Activated CD8-positive, alpha-beta memory T cell treated with anti-CD3 and anti-CD28 coated beads, Interleukin-2, amount 50 U/mL, for 24 hours (primary cell): ENCODE results near the gene MYO5A.
"Not testable (repeated sequence)": the region's sequence is repeated elsewhere in the genome, so short reads cannot be mapped to it uniquely, and the experiment has no call there.

Experiments used
- DNase-seq: peaks from one replicate; pipeline ENCODE4 v3.0.0-alpha.2; 2020; ENCODE audit errors: extremely low read depth

MYO5A gene

DNA sequence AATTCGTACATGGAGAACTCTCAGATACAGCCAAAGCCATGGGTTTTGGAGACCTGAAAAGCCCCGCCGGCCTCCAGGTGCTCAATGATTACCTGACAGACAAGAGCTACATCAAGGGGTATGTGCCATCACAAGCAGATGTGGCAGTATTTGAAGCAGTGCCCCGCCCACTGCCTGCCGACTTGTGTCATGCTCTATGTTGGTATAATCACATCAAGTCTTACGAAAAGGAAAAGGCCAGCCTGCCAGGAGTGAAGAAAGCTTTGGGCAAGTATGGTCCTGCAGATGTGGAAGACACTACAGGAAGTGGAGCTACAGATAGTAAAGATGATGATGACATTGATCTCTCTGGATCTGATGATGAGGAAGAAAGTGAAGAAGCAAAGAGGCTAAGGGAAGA lies 23.5 kb downstream of the MYO5A start:
- DNase-seq: no peak

- DNase-seq: no peak
These were observed 24.7 kb downstream of the MYO5A start for GRCh38 chr15:52503788-52504496.

- no peak for DNase-seq
These were observed 26.1 kb downstream of the MYO5A start for GRCh38 chr15:52502608-52503007.

DNA sequence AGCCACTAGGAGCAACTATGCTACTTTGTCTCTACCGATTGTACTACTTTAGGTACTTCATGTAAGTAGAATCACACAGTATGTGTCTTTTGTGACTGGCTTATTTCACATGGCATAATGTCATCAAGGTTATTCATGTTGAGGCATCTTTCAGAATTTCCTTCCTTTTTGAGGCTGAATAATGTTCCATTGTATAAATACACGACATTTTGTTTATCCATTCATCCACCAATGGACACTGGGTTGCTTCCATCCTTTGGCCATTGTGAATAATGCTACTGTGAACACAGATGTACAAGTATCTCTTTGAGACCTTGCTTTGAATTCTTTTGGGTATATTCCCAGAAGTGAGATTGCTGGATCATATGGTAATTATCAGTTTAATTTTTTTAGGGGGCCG lies 29.2 kb downstream of the MYO5A start:
- no peak for DNase-seq

GRCh38 chr15:52498706-52499105 lies 30.0 kb downstream of the MYO5A start:
- no peak for DNase-seq

GRCh38 chr15:52496776-52497470 lies 31.8 kb downstream of the MYO5A start:
- DNase-seq: peak; percentile 29

- DNase-seq: no peak
These were observed 32.5 kb downstream of the MYO5A start for GRCh38 chr15:52496175-52496574.

- DNase-seq: no peak
These were observed 33.6 kb downstream of the MYO5A start for GRCh38 chr15:52495125-52495524.

GRCh38 chr15:52493968-52494367 lies 34.7 kb downstream of the MYO5A start:
- DNase-seq: no peak

DNA sequence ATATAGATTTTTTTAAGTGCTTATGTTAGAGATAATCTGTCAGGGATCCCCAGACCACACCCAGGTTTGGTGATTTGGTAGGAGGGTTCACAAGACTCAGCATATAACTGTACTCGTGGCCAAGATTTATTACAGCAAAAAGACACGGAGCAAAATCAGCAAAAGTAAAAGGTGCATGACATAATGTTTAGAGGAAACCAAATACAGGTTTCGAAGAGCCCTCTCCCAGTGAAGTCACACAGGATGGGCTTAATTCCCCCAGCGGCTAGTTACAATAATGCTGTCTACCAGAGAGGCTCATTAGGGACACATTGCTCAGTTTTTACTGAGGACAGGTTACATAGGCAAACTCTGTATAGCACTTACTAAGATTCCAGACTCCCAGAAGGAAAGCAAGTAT lies 36.5 kb downstream of the MYO5A start:
- no peak for DNase-seq

- DNase-seq: no peak
These were observed 37.2 kb downstream of the MYO5A start for GRCh38 chr15:52491472-52491871.

- DNase-seq: not testable (repeated sequence)
These were observed 39.2 kb downstream of the MYO5A start for GRCh38 chr15:52489430-52489829.

DNA sequence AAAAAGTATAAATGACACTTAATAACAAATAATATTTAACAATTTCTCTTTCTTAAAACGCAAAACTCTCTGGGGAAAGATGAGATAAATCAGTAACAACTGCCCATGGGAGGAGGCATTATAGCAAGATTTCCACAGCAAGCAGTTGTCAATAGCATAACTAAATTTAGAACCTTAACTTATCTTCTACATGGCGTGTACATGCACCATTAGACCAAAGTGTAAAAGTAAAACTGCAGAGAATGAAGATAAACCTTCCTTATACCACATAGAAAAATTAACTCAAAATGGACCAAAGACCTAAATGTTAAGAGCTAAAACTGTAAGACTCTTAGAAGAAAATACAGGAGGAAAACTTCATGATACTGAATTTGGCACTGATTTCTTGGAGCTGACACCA lies 39.9 kb downstream of the MYO5A start:
- no peak for DNase-seq

DNA sequence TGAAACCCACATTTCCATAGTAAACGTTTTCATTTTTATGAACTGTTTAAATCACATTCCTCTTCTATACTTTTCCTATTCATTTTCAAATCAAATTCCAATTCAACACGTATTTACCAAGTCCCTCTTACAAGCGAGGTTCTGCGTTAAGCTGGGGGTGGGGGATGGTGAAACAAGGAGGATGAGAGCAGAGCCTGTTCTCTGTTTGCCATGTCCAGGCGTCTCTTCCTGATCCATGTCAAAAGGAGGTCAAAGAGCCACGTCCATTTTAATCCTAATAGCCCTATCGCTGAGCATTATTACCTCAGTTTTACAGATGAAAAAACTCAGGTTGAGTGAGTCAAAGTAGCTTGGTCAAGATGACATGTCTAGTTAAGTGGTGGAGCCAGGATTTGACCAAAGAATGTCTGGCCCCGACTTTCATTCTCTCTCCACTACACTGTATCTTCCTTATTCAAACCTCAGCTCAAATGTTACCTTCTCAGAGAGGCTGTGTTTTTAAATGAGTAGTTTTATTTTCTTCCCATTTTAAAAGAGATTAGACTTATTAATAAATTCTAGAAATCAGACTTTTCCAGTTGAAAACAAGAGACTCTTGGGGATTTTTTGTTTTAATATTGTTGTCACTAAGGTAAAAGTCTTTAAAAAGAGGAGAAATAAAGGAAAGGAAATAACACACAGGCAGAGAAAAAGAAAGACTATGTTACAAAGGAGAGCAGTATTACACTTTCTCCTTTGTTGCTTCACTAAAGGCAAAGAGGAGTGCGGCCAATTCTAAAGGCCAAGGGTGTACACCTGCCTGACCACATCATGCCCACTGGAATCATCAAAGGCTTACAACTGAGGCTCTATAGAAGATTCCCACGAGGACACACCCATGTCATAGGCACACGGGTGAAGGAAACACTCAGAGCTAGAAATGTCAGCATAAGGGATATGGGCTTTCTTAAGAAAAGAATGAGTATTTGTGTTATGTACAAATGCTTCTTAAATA lies 42.4 kb downstream of the MYO5A start:
- no peak for DNase-seq

GRCh38 chr15:52485290-52485689 lies 43.4 kb downstream of the MYO5A start:
- DNase-seq: no peak

- no peak for DNase-seq
These were observed 45.0 kb downstream of the MYO5A start for GRCh38 chr15:52483707-52484106.

- DNase-seq: no peak
These were observed 46.8 kb downstream of the MYO5A start for GRCh38 chr15:52481915-52482314.

GRCh38 chr15:52480990-52481389 lies 47.7 kb downstream of the MYO5A start:
- no peak for DNase-seq

- DNase-seq: no peak
These were observed 62.0 kb downstream of the MYO5A start for GRCh38 chr15:52466716-52467115.

DNA sequence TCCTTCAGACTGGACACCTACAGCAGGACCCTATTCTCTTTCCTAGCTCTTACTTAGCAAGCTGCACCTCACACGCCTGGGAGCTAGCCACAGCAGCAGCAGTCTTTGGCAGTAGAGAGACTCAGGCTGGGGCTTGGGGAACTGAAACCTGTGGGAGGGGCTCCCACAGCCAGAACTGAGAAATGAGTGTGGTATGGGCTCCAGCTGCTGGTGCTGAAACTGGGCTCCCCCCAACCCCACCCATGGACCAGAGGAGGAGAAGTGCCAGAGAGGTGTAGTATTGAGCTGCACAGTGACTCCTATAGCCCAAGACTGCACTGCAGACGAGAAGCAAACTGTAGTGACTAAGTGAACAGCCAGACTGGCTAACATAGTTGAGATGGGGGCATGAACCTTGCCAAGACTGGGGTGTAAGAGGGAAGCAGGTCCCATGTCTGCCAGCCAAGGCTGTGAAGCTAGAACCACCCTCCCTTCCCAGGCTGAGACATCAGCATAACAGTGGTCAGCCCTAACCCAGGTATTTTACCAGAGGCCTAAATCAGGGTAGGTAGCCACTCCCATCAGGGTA lies 62.5 kb downstream of the MYO5A start:
- DNase-seq: peak; percentile 42

DNA sequence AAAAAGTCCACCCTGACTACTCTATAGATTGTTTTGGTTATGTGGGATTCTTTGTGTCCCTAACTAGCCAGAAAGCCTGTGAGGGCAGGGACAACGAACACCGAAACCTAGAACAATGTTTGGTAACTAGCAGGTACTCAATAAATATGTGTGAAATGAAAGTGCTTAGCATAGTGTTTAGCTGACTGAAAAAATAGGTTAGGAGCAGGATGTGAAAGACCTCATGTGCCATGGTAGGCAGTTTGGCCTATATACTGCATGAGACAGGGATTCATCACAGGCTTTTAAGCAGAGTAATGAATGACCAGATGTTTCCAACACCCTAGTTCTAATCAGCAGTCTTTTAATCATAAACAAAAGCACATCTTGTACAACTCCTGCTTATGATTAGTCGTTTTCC lies 64.2 kb downstream of the MYO5A start:
- DNase-seq: no peak

DNA sequence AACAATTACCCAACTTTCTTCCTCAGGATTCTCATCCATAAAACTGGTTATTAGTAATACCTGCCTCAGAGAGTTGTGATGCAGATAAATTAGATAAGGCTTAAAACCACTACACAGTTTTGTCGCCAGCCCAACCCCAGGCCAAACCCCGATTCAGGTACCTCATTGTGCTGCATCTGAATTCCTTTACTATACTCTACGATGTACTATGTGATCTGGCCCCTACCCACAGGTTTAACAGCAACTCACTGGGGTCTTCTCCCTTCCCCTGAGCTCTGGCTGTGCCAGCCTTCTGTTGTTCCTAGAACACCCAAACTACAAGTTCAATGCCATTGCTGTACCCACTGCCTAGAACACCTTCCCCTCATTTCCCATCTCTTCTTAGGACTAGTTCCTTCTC lies 64.6 kb downstream of the MYO5A start:
- no peak for DNase-seq
